ENCODE data around the gene HSF2BP. TPM values are rescaled to one million over a fixed set of nuclear protein-coding genes. Genes with fewer than 3 reads are reported as not detected.

HSF2BP gene
- total RNA-seq, 1 donor from 2014 or later, result 0.75 TPM

DNA sequence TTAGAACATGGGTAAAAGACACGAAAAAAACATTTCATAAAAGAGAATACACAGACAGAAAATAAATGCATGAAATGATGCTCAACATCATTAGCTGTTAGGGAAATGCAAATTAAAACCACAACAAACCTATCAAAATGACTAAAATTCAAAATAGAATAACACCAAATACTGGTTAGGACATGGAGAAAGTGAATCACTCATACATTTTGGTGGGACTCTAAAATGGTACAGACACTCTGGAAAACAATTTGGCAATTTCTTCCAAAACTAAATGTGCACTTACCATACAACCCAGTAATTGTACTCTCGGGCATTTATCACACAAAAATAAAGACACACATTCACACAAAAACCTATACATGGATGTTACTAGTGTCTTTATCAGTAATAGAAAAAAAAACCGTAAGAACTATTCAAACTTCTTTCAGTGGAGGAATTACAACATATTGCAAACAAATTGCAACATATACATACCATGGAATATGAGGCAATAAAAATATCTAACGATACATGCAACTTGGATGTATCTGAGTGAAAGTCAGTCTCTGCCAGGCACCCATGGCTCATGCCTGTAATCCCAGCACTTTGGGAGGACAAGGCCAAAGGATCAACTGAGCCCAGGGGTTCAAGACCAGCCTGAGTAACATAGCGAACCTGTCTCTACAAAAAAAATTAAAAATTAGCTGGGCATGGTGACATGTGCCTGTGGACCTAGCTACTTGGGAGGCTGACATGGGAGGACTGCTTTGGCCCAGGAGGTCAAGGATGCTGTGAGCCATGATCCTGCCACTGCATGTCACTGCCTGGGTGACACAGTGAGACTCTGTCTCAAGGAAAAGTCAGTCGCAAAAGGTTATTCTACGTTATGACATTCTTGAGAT is 19.6 kb downstream of the HSF2BP start:
- no peaks in the 10 kb centered on the region for H3K27me3 ChIP-seq
- no peaks in the 10 kb centered on the region for H3K36me3 ChIP-seq
- DNase-seq (ENCODE audit: low spot score in 2 of 2), result no peak
- intact Hi-C loops (cut with DNase I), result no loop called here
- no peak overlapping the region for H3K4me3 ChIP-seq
- H3K27ac ChIP-seq, result no peak overlapping the region
- TF ChIP-seq, protein P1, sequence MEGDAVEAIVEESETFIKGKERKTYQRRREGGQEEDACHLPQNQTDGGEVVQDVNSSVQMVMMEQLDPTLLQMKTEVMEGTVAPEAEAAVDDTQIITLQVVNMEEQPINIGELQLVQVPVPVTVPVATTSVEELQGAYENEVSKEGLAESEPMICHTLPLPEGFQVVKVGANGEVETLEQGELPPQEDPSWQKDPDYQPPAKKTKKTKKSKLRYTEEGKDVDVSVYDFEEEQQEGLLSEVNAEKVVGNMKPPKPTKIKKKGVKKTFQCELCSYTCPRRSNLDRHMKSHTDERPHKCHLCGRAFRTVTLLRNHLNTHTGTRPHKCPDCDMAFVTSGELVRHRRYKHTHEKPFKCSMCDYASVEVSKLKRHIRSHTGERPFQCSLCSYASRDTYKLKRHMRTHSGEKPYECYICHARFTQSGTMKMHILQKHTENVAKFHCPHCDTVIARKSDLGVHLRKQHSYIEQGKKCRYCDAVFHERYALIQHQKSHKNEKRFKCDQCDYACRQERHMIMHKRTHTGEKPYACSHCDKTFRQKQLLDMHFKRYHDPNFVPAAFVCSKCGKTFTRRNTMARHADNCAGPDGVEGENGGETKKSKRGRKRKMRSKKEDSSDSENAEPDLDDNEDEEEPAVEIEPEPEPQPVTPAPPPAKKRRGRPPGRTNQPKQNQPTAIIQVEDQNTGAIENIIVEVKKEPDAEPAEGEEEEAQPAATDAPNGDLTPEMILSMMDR (IDR thresholded peaks at IDR 0.05), result no peak
- no peaks in the 10 kb centered on the region for H3K4me1 ChIP-seq
- H3K9me3 ChIP-seq, result no peaks in the 10 kb centered on the region

DNA sequence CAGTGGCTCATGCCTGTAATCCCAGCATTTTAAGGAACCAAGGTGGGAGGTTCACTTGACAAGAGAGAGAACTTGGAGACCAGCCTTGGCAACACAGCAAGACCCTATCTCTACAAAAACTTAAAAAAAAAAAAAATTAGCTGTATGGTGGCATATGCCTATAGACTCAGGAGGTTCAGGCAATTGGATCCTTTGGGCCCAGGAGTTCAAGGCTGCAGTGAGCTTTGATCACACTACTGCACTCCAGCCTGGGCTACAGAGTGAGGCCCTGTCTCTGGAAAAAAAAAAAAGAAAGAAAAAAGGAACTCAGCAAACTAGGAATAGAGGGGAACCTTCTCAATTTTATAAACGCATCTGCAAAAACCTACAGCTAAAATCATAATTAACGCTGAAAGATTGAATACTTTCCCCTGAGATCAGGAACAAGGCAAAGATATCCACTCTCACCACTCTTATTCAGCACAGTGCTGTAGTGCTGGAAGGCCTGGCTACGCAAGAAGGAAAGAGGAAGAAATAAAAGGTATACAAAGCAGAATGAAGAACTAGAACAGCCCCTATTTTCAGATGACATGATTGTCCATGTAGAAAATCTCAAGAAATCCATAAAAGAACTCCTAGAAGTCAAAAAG is 21.6 kb downstream of the HSF2BP start:
- DNase-seq (ENCODE audit: low spot score in 2 of 2), result no peak
- TF ChIP-seq, protein P1 (IDR thresholded peaks at IDR 0.05), result no peak
- intact Hi-C loops (cut with DNase I), result no loop called here

DNA sequence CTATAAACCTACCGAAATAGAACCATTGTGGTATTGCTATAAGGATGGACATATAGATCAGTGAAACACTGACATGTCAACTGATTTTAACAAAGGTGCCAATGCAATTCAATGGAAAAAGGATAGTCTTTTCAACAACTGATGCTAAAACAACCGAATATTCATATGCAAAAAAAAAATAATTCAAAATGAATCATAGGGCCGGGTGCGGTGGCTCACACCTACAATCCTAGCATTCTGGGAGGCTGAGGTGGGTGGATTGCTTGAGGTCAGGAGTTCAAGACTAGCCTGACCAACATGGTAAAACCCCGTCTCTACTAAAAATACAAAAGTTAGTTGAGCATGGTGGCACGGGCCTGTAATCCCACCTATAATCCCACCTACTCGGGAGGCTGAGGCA is 23.9 kb downstream of the HSF2BP start:
- H3K27me3 ChIP-seq, result no peaks in the 10 kb centered on the region
- no peaks in the 10 kb centered on the region for H3K4me1 ChIP-seq
- no peaks in the 10 kb centered on the region for H3K9me3 ChIP-seq
- intact Hi-C loops (cut with DNase I), result no loop called here
- no peak for DNase-seq (ENCODE audit: low spot score in 2 of 2)
- no peaks in the 10 kb centered on the region for H3K36me3 ChIP-seq
- no peak overlapping the region for H3K4me3 ChIP-seq
- TF ChIP-seq, protein P1 (IDR thresholded peaks at IDR 0.05), result no peak
- no peak overlapping the region for H3K27ac ChIP-seq

More for the DNA sequence above, 21.6 kb downstream of the HSF2BP start:
- Histone ChIP-seq H3K27ac (no peak overlapping the region), H3K4me1 (no peaks in the 10 kb centered on the region), H3K4me3 (no peak overlapping the region), H3K36me3 (no peaks in the 10 kb centered on the region), H3K9me3 (no peaks in the 10 kb centered on the region), H3K27me3 (no peaks in the 10 kb centered on the region)

DNA sequence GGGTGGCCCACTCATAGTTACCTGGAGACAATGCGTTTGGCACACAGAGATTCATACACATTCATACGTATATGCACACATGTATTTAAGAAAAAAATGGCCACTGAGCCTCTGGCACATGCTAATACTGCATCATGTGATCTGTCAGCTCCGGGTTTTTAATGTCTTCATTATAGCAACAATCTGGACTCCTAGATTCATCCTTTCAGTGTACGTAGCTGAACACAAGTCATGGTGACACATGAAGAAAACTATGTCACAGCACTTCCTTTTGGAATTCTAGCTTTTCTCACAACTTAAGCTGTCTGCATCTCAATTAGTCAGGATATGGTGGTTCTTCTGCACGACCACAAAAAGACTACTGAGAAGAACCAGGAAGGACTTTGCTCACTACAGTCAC is 24.7 kb downstream of the HSF2BP start:
- TF ChIP-seq, protein P1 (IDR thresholded peaks at IDR 0.05), result no peak

DNA sequence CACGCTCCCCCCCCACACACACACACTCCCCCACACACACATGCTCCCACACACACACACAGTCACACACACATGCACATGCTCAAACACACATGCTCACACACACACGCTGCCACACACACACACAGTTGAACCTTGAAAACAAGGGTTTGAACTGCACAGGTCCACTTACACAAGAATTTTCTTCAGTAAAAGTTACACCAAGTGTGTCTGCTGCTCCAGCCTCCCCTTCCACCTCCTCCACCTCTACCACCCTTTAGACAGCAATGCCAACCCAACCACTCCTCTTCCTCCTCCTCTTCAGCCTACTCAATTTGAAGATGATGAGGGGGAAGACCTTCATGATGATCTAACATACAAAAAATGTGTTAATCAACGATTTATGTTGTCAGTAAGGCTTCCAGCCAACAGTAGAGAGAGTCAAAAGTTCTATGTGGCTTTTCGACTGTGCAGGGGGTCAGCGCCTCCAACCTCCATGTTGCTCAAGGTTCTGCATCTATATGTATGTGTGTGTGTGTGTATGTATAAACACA is 26.8 kb downstream of the HSF2BP start:
- H3K27ac ChIP-seq, result no peak overlapping the region
- DNase-seq (ENCODE audit: low spot score in 2 of 2), result no peak
- H3K4me1 ChIP-seq, result no peaks in the 10 kb centered on the region
- TF ChIP-seq, protein P1 (IDR thresholded peaks at IDR 0.05), result no peak
- H3K27me3 ChIP-seq, result no peaks in the 10 kb centered on the region
- no peak overlapping the region for H3K4me3 ChIP-seq
- no peaks in the 10 kb centered on the region for H3K9me3 ChIP-seq
- no peaks in the 10 kb centered on the region for H3K36me3 ChIP-seq
- intact Hi-C loops (cut with DNase I), result no loop called here

More for the DNA sequence above, 24.7 kb downstream of the HSF2BP start:
- Histone ChIP-seq H3K4me1 (no peaks in the 10 kb centered on the region), H3K9me3 (no peaks in the 10 kb centered on the region), H3K27me3 (no peaks in the 10 kb centered on the region), H3K36me3 (no peaks in the 10 kb centered on the region), H3K4me3 (no peak overlapping the region), H3K27ac (no peak overlapping the region)
- DNase-seq (ENCODE audit: low spot score in 2 of 2), result no peak
- intact Hi-C loops (cut with DNase I), result no loop called here

Data from ascending aorta (tissue), 2 donors.